ENCODE data around the gene IMMP2L. TPM values are rescaled to one million over a fixed set of nuclear protein-coding genes. Genes with fewer than 3 reads are reported as not detected.
"Not testable (repeated sequence)": the region's sequence is repeated elsewhere in the genome, so short reads cannot be mapped to it uniquely, and the experiment has no call there.

The IMMP2L gene
- total RNA-seq, 1 donor = 8.2 TPM

- DNase-seq (ENCODE audit: low read depth) = peak; percentile 20
- H3K4me3 ChIP-seq (ENCODE audit: low read depth, low read length) = no peak overlapping the region
- TF ChIP-seq CTCF (IDR thresholded peaks at IDR 0.05; ENCODE audit: insufficient read depth, low read depth, low read length) = no peak
Measured at GRCh38 chr7:111329367-111330234, 232.7 kb downstream of the IMMP2L start.

- no peak for TF ChIP-seq CTCF (IDR thresholded peaks at IDR 0.05; ENCODE audit: insufficient read depth, low read depth, low read length)
- H3K4me3 ChIP-seq (ENCODE audit: low read depth, low read length) = no peak overlapping the region
- no peak for DNase-seq (ENCODE audit: low read depth)
Measured at GRCh38 chr7:111328487-111328886, 233.8 kb downstream of the IMMP2L start.

GRCh38 chr7:111324776-111325175, 237.5 kb downstream of the IMMP2L start:
- TF ChIP-seq CTCF (IDR thresholded peaks at IDR 0.05; ENCODE audit: insufficient read depth, low read depth, low read length) = no peak
- no peak for DNase-seq (ENCODE audit: low read depth)
- H3K4me3 ChIP-seq (ENCODE audit: low read depth, low read length) = no peak overlapping the region

- H3K4me3 ChIP-seq (ENCODE audit: low read depth, low read length) = no peak overlapping the region
- TF ChIP-seq CTCF (IDR thresholded peaks at IDR 0.05; ENCODE audit: insufficient read depth, low read depth, low read length) = no peak
- DNase-seq (ENCODE audit: low read depth) = no peak
Measured at GRCh38 chr7:111324228-111324627, 238.1 kb downstream of the IMMP2L start.

GRCh38 chr7:111323670-111324069, 238.6 kb downstream of the IMMP2L start:
- not testable (repeated sequence) for DNase-seq (ENCODE audit: low read depth); H3K4me3 ChIP-seq (ENCODE audit: low read depth, low read length)

- DNase-seq (ENCODE audit: low read depth) = no peak
- no peak overlapping the region for H3K4me3 ChIP-seq (ENCODE audit: low read depth, low read length)
- TF ChIP-seq CTCF (IDR thresholded peaks at IDR 0.05; ENCODE audit: insufficient read depth, low read depth, low read length) = no peak
Measured at GRCh38 chr7:111320133-111320532, 242.2 kb downstream of the IMMP2L start.

GRCh38 chr7:111312966-111313365, 249.3 kb downstream of the IMMP2L start:
- peak; percentile 4 for DNase-seq (ENCODE audit: low read depth)
- no peak for TF ChIP-seq CTCF (IDR thresholded peaks at IDR 0.05; ENCODE audit: insufficient read depth, low read depth, low read length)
- no peak overlapping the region for H3K4me3 ChIP-seq (ENCODE audit: low read depth, low read length)

All from fibroblast of villous mesenchyme (primary cell).